Measurements from ENCODE around the gene ZNF672. TPM values are rescaled to one million over a fixed set of nuclear protein-coding genes. Genes with fewer than 3 reads are reported as not detected.
A peak's percentile ranks its signal among the peaks of the same experiment; 100 is the strongest.
"Not testable (repeated sequence)": the region's sequence is repeated elsewhere in the genome, so short reads cannot be mapped to it uniquely, and the experiment has no call there.

ZNF672 gene
- total and polyA plus RNA-seq, 2 of the 4 experiments (the other 2 are of a cell fraction): 6.6 to 12.6 TPM

GRCh38 chr1:248886237-248886895 is 48.3 kb downstream of the ZNF672 start:
- BruUV-seq (replicated peaks): no TSS peak

GRCh38 chr1:248889914-248890243 is 51.9 kb downstream of the ZNF672 start:
- CTCF ChIA-PET; POLR2A ChIA-PET (ENCODE audit: unreplicated experiment): not testable (repeated sequence)

More at GRCh38 chr1:248886237-248886895, 48.3 kb downstream of the ZNF672 start:
- Histone ChIP-seq H3K56ac (ENCODE audit: extremely low read depth, insufficient read depth, low read length) (no peak overlapping the region), H3K4ac (ENCODE audit: low read depth, low read length) (no peak overlapping the region), H2AK5ac (ENCODE audit: low read depth, low read length) (no peak overlapping the region), H3K27ac (ENCODE audit: insufficient read depth, low read length) (no peak overlapping the region), H3K9me3 (ENCODE audit: control insufficient read depth, insufficient read depth, low read length) (no peaks in the 10 kb centered on the region), H3K4me1 (ENCODE audit: control insufficient read depth, insufficient read depth, low read length) (no peaks in the 10 kb centered on the region), H2BK20ac (ENCODE audit: low read depth, low read length) (no peak overlapping the region), H3K27me3 (ENCODE audit: control insufficient read depth, insufficient read depth, low read length) (no peaks in the 10 kb centered on the region; the same call in 1 of the 2 replicates), H3K18ac (ENCODE audit: low read depth, low read length) (no peak overlapping the region), H2BK120ac (ENCODE audit: low read depth, low read length) (no peak overlapping the region), H3K23ac (ENCODE audit: low read depth, low read length) (no peak overlapping the region), H3K9me1 (ENCODE audit: insufficient read depth, low read length) (peaks cover 5% of the 10 kb centered on the region; the same call in 1 of the 2 replicates), H4K91ac (ENCODE audit: insufficient read depth, low read depth, low read length) (no peak overlapping the region), H3K79me1 (ENCODE audit: low read depth in 1 of 2, low read length in 2 of 2) (no peaks in the 10 kb centered on the region), H2AFZ (replicated peaks; ENCODE audit: low read length, poor library complexity) (no peak overlapping the region), H4K5ac (ENCODE audit: low read depth, low read length) (no peak overlapping the region), H2BK5ac (ENCODE audit: low read depth, low read length, poor library complexity, severe bottlenecking) (no peak overlapping the region), H2AK9ac (replicated peaks; ENCODE audit: low read depth, low read length, poor library complexity) (no peak overlapping the region), H4K20me1 (ENCODE audit: insufficient read depth, low read length) (no peaks in the 10 kb centered on the region), H3K36me3 (ENCODE audit: control insufficient read depth, insufficient read depth, low read length) (no peaks in the 10 kb centered on the region), H3K14ac (replicated peaks; ENCODE audit: low read depth, low read length) (no peak overlapping the region), H2BK15ac (ENCODE audit: low read depth, low read length) (no peak overlapping the region), H3K9ac (ENCODE audit: low read depth, low read length) (no peak overlapping the region), H3K4me3 (ENCODE audit: insufficient read depth, low read depth, low read length) (no peak overlapping the region), H4K8ac (ENCODE audit: low read depth in 2 of 2, low read length in 2 of 2) (no peak overlapping the region), H3K4me2 (ENCODE audit: low read depth, low read length) (no peak overlapping the region)
- DNase-seq (peak; percentile 48), ATAC-seq (ENCODE audit: low read depth) (peak; percentile 49; the same call in 1 of the 2 replicates)
- POLR2A ChIA-PET (ENCODE audit: unreplicated experiment): no interaction called here
- no CpG with 5 or more reads among the region's 1 CpG for WGBS, 2 experiments (ENCODE audit: extremely low coverage in 2 of 2, insufficient read length in 1 of 2)
- intact Hi-C loops (cut with micrococcal nuclease): no loop called here
- in situ Hi-C loops (cut with MboI; ENCODE audit: low sequenced_read_pairs): no loop called here
- dilution Hi-C loops (cut with HindIII; ENCODE audit: low sequenced_read_pairs, unreplicated experiment): no loop called here
- CTCF ChIA-PET: no interaction called here
- no peak for TF ChIP-seq ELK1 (IDR thresholded peaks at IDR 0.05; ENCODE audit: borderline replicate concordance, low read depth, low read length)
- TF ChIP-seq MAZ (IDR thresholded peaks at IDR 0.05; ENCODE audit: borderline replicate concordance, low read depth, low read length): no peak
- TF ChIP-seq MXI1 (IDR thresholded peaks at IDR 0.05; ENCODE audit: borderline replicate concordance, low read depth, low read length): no peak
- TF ChIP-seq BHLHE40 (IDR thresholded peaks at IDR 0.05; ENCODE audit: low read depth, low read length): no peak
- no peak for TF ChIP-seq RCOR1 (IDR thresholded peaks at IDR 0.05; ENCODE audit: insufficient replicate concordance, low read length)
- no peak for TF ChIP-seq RAD21 (IDR thresholded peaks at IDR 0.05; ENCODE audit: low read length)
- TF ChIP-seq MAFK (IDR thresholded peaks at IDR 0.05; ENCODE audit: low read depth, low read length): no peak

More at GRCh38 chr1:248889914-248890243, 51.9 kb downstream of the ZNF672 start:
- H4K8ac ChIP-seq (ENCODE audit: low read depth in 2 of 2, low read length in 2 of 2); H3K79me1 ChIP-seq (ENCODE audit: low read depth in 1 of 2, low read length in 2 of 2); H3K23ac ChIP-seq (ENCODE audit: low read depth, low read length); H3K14ac ChIP-seq (replicated peaks; ENCODE audit: low read depth, low read length); H3K4ac ChIP-seq (ENCODE audit: low read depth, low read length); H2BK15ac ChIP-seq (ENCODE audit: low read depth, low read length); H3K56ac ChIP-seq (ENCODE audit: extremely low read depth, insufficient read depth, low read length); H3K27me3 ChIP-seq (ENCODE audit: control insufficient read depth, insufficient read depth, low read length); H3K4me1 ChIP-seq (ENCODE audit: control insufficient read depth, insufficient read depth, low read length); BruUV-seq (replicated peaks); H2AFZ ChIP-seq (replicated peaks; ENCODE audit: low read length, poor library complexity); H3K9ac ChIP-seq (ENCODE audit: low read depth, low read length); in situ Hi-C loops (cut with MboI; ENCODE audit: low sequenced_read_pairs); H2AK9ac ChIP-seq (replicated peaks; ENCODE audit: low read depth, low read length, poor library complexity); H2BK20ac ChIP-seq (ENCODE audit: low read depth, low read length); ATAC-seq (ENCODE audit: low read depth); H2BK5ac ChIP-seq (ENCODE audit: low read depth, low read length, poor library complexity, severe bottlenecking); H4K5ac ChIP-seq (ENCODE audit: low read depth, low read length); H3K4me3 ChIP-seq (ENCODE audit: insufficient read depth, low read depth, low read length); H4K20me1 ChIP-seq (ENCODE audit: insufficient read depth, low read length); DNase-seq; H3K9me1 ChIP-seq (ENCODE audit: insufficient read depth, low read length); H4K91ac ChIP-seq (ENCODE audit: insufficient read depth, low read depth, low read length); H3K27ac ChIP-seq (ENCODE audit: insufficient read depth, low read length); H3K4me2 ChIP-seq (ENCODE audit: low read depth, low read length); H3K18ac ChIP-seq (ENCODE audit: low read depth, low read length); H2AK5ac ChIP-seq (ENCODE audit: low read depth, low read length); H3K36me3 ChIP-seq (ENCODE audit: control insufficient read depth, insufficient read depth, low read length); H3K9me3 ChIP-seq (ENCODE audit: control insufficient read depth, insufficient read depth, low read length); intact Hi-C loops (cut with micrococcal nuclease); H2BK120ac ChIP-seq (ENCODE audit: low read depth, low read length); dilution Hi-C loops (cut with HindIII; ENCODE audit: low sequenced_read_pairs, unreplicated experiment): not testable (repeated sequence)
- 85% methylated on average over 4 of the region's 10 CpGs; no CpG with 5 or more reads in 1 of the 2 experiments for WGBS, 2 experiments (ENCODE audit: extremely low coverage in 2 of 2, insufficient read length in 1 of 2)

Data from IMR-90 (cell line).